CD4-positive, alpha-beta T cell treated with Interleukin-2 at 100 ng/mL for 4 hours (primary cell): ENCODE data around the gene C3orf70.

Experiments used
- DNase-seq: peaks from one replicate; pipeline ENCODE4 v3.0.0-alpha.2; 2020; ENCODE audit warnings: low spot score

Gene C3orf70

GRCh38 chr3:185087419-185087818, 65.4 kb downstream of the C3orf70 start:
- no peak for DNase-seq

- no peak for DNase-seq
These were observed 68.0 kb downstream of the C3orf70 start for GRCh38 chr3:185084901-185085300.

GRCh38 chr3:185084402-185084801, 68.5 kb downstream of the C3orf70 start:
- no peak for DNase-seq

- no peak for DNase-seq
These were observed 70.0 kb downstream of the C3orf70 start for GRCh38 chr3:185082829-185083228.

GRCh38 chr3:185082149-185082548, 70.7 kb downstream of the C3orf70 start:
- DNase-seq = no peak

GRCh38 chr3:185081521-185081920, 71.3 kb downstream of the C3orf70 start:
- DNase-seq = no peak

GRCh38 chr3:185079625-185080024, 73.2 kb downstream of the C3orf70 start:
- no peak for DNase-seq

GRCh38 chr3:185076219-185076618, 76.6 kb downstream of the C3orf70 start:
- DNase-seq = no peak

GRCh38 chr3:185075547-185075946, 77.3 kb downstream of the C3orf70 start:
- DNase-seq = no peak

- no peak for DNase-seq
These were observed 81.5 kb downstream of the C3orf70 start for GRCh38 chr3:185071287-185071800.

- DNase-seq = no peak
These were observed 82.2 kb downstream of the C3orf70 start for GRCh38 chr3:185070491-185071286.

- no peak for DNase-seq
These were observed 83.5 kb downstream of the C3orf70 start for GRCh38 chr3:185069037-185070030.

GRCh38 chr3:185067173-185067572, 85.7 kb downstream of the C3orf70 start:
- DNase-seq = no peak

GRCh38 chr3:185066251-185066650, 86.6 kb downstream of the C3orf70 start:
- DNase-seq = no peak

- no peak for DNase-seq
These were observed 87.8 kb downstream of the C3orf70 start for GRCh38 chr3:185065059-185065458.

- no peak for DNase-seq
These were observed 89.4 kb downstream of the C3orf70 start for GRCh38 chr3:185063431-185063830.

- no peak for DNase-seq
These were observed 90.7 kb downstream of the C3orf70 start for GRCh38 chr3:185062191-185062590.

GRCh38 chr3:185060655-185061054, 92.2 kb downstream of the C3orf70 start:
- DNase-seq = no peak

GRCh38 chr3:185059766-185060165, 93.1 kb downstream of the C3orf70 start:
- DNase-seq = no peak

GRCh38 chr3:185058796-185059195, 94.1 kb downstream of the C3orf70 start:
- DNase-seq = no peak

- DNase-seq = no peak
These were observed 95.0 kb downstream of the C3orf70 start for GRCh38 chr3:185057829-185058228.

GRCh38 chr3:185056908-185057307, 96.0 kb downstream of the C3orf70 start:
- DNase-seq = no peak

GRCh38 chr3:185052631-185053030, 100.2 kb downstream of the C3orf70 start:
- no peak for DNase-seq
